K562 (cell line): Measurements from ENCODE around the gene MC1R. TPM values are rescaled to one million over a fixed set of nuclear protein-coding genes. Genes with fewer than 3 reads are reported as not detected.

Source experiments
- AFF4 ChIP-seq: sonication (generic); formaldehyde crosslinking; IDR thresholded peaks from 2 replicates; pipeline ENCODE4 v1.8.0; 2023; ENCODE audit warnings: mild to moderate bottlenecking, missing genetic modification reagents
- CBX5 ChIP-seq: IDR thresholded peaks from 2 replicates; pipeline ENCODE4 v1.6.1; 2014; ENCODE audit warnings: low read depth, borderline replicate concordance
- CCNT2 ChIP-seq: IDR thresholded peaks from 2 replicates; pipeline ENCODE4 v1.6.1; 2011; ENCODE audit warnings: borderline replicate concordance, low read depth, mild to moderate bottlenecking, moderate library complexity, mixed read lengths, low read length; ENCODE audit not compliant: insufficient read length; ENCODE audit errors: extremely low read depth
- CTCFL ChIP-seq: IDR thresholded peaks from 2 replicates; pipeline ENCODE4 v1.6.1; 2011; ENCODE audit warnings: borderline replicate concordance, low read depth, mild to moderate bottlenecking, moderate library complexity, low read length; ENCODE audit not compliant: insufficient read depth, poor library complexity, severe bottlenecking
- DDX20 ChIP-seq: fragments of 450-650 bp; IDR thresholded peaks from 2 replicates; pipeline ENCODE4 v1.6.1; 2016; ENCODE audit warnings: missing genetic modification characterization, low read depth, mild to moderate bottlenecking, missing compliant biosample characterization, moderate library complexity
- ELF1 ChIP-seq: fragments of 200-800 bp; sonication (Bioruptor generic); IDR thresholded peaks from 2 replicates; pipeline ENCODE4 v1.6.1; 2016; ENCODE audit warnings: missing genetic modification characterization, missing compliant biosample characterization
- HMGN3 ChIP-seq: IDR thresholded peaks from 2 replicates; pipeline ENCODE4 v1.6.1; 2011; ENCODE audit warnings: borderline replicate concordance, low read depth, mild to moderate bottlenecking, mixed read lengths, low read length; ENCODE audit not compliant: insufficient read length; ENCODE audit errors: extremely low read depth
- KLF16 ChIP-seq: IDR thresholded peaks from 2 replicates; pipeline ENCODE4 v1.6.1; 2016; ENCODE audit warnings: antibody characterized with exemption
- MEF2A ChIP-seq: IDR thresholded peaks from 2 replicates; pipeline ENCODE4 v1.6.1; 2011; ENCODE audit warnings: low read depth, mild to moderate bottlenecking, low read length, moderate library complexity; ENCODE audit not compliant: control insufficient read depth
- NFIC ChIP-seq: fragments of 450-650 bp; IDR thresholded peaks from 2 replicates; pipeline ENCODE4 v1.6.1; 2017; ENCODE audit warnings: mild to moderate bottlenecking, inconsistent platforms
- NONO ChIP-seq, 2 experiments: fragments of 200-400 bp in 1 of 2; fragments of 450-650 bp in 1 of 2; formaldehyde crosslinking in 1 of 2; IDR thresholded peaks; 2 replicates each; pipeline ENCODE4 v1.6.1; 2017; ENCODE audit warnings: low read depth in 2 of 2, mild to moderate bottlenecking in 2 of 2, moderate library complexity in 2 of 2, low read length in 1 of 2
- RAD21 ChIP-seq, 2 experiments: fragments of 250-450 bp in 1 of 2; fragments of 450-650 bp in 1 of 2; sonication (Bioruptor Pico) in 1 of 2; formaldehyde crosslinking in 1 of 2; IDR thresholded peaks in 1 of 2; conservative IDR thresholded peaks in 1 of 2; 2 replicates each; pipeline versions ENCODE4 v1.4.0 to v1.8.0; 2020 to 2022; ENCODE audit warnings: mild to moderate bottlenecking in 2 of 2, moderate library complexity in 1 of 2
- RFX1 ChIP-seq: fragments of 450-650 bp; IDR thresholded peaks from 2 replicates; pipeline ENCODE4 v1.6.1; 2016; ENCODE audit warnings: mild to moderate bottlenecking, moderate library complexity
- SIRT6 ChIP-seq: IDR thresholded peaks from one replicate; pipeline ENCODE4 v1.6.1; 2012; ENCODE audit warnings: low read depth, mild to moderate bottlenecking, control low read depth, inconsistent platforms, low read length, moderate library complexity
- SMAD4 ChIP-seq: fragments of 250-450 bp; sonication (Bioruptor Pico); conservative IDR thresholded peaks from 2 replicates; pipeline ENCODE4 v1.8.0; 2021; ENCODE audit warnings: inconsistent platforms, mild to moderate bottlenecking, moderate library complexity
- TEAD4 ChIP-seq, 2 experiments: sonication (generic) in 1 of 2; formaldehyde crosslinking in 1 of 2; IDR thresholded peaks; 2 replicates each; pipeline versions ENCODE4 v1.6.1 to v1.8.0; 2012 to 2022; ENCODE audit warnings: borderline replicate concordance in 1 of 2, inconsistent platforms in 1 of 2, low read length in 1 of 2, mild to moderate bottlenecking in 1 of 2, missing genetic modification reagents in 1 of 2
- TFAM ChIP-seq: fragments of 250-450 bp; sonication (Bioruptor Pico); conservative IDR thresholded peaks from 2 replicates; pipeline ENCODE4 v1.5.0; 2021; ENCODE audit warnings: mild to moderate bottlenecking, moderate library complexity
- XRCC5 ChIP-seq: fragments of 200-400 bp; formaldehyde crosslinking; IDR thresholded peaks from 2 replicates; pipeline ENCODE4 v1.6.1; 2017; ENCODE audit warnings: low read depth, mild to moderate bottlenecking, low read length
- ZNF445 ChIP-seq: fragments of 250-450 bp; sonication (Bioruptor Pico); IDR thresholded peaks from 2 replicates; pipeline ENCODE4 v1.4.0; 2020; ENCODE audit warnings: low read depth, mild to moderate bottlenecking, moderate library complexity
- polyA plus RNA-seq, 8 experiments: library from polyadenylated mRNA; depleted of rRNA in 4 of 8; stranded (reverse) in 5 of 8; unstranded in 3 of 8; fragments of >200 nt; fragmentation: Nextera tagmentation in 2 of 8; fragmentation: Illumina TruSeq in 1 of 8; extraction: Ambion mirVana in 2 of 8; extraction: Trizol in 1 of 8; gene quantifications; 2 replicates each; pipeline versions ENCODE4 v1.2.1 to v1.2.3, GENCODE V29; 2011 to 2014; ENCODE audit warnings: inconsistent platforms in 1 of 8, missing spikeins in 1 of 8
- total RNA-seq, 7 experiments: library from RNA; depleted of rRNA in 6 of 7; stranded (reverse); fragments of >200 nt in 6 of 7; fragmentation: Illumina TruSeq in 2 of 7; extraction: Trizol in 2 of 7; gene quantifications; 2 replicates each; pipeline versions ENCODE4 v1.2.1 to v1.2.3, GENCODE V29; 2011 to 2021; ENCODE audit warnings: low replicate concordance in 1 of 7

Gene MC1R
- total and polyA plus RNA-seq, 9 of the 15 experiments (the other 6 are each of a cell fraction or from before 2014, with no cell fraction given) = 0.14 to 5.3 (median 2.5) TPM; not detected in 1

- TF ChIP-seq ZNF445 (CRISPR knock-in tag) (no peak), ELF1 (tag) (no peak), TFAM (CRISPR knock-in tag) (no peak), TEAD4 (IDR thresholded peaks at IDR 0.05; ENCODE audit: low read length) (no peak; the same call in none of the 2 replicates), TEAD4 (CRISPR knock-in tag; IDR thresholded peaks at IDR 0.05; ENCODE audit: borderline replicate concordance) (no peak), CCNT2 (peak; percentile 39), HMGN3 (peak; percentile 41), DDX20 (tag) (no peak), CTCFL (peak; percentile 97), CBX5 (peak; percentile 26; the same call in 1 of the 2 replicates), SMAD4 (no peak), XRCC5 (peak; percentile 88), AFF4 (CRISPR knock-in tag) (no peak), NFIC (peak; percentile 52), SIRT6 (no peak), MEF2A (no peak), RAD21 (CRISPR knock-in tag; conservative IDR thresholded peaks at IDR 0.05 in 1 of 2, IDR thresholded peaks at IDR 0.05 in 1 of 2) (peak in 1 of 2 experiments; percentile 64; a peak in 3 of 4 replicates), NONO (IDR thresholded peaks at IDR 0.05; ENCODE audit: low read depth in 2 of 2, low read length in 1 of 2) (no peak), KLF16 (peak; percentile 54; the same call in 1 of the 2 replicates), RFX1 (no peak)
These were observed 8.6 kb upstream of the MC1R start (continued) for GRCh38 chr16:89909777-89910716.
